Measurements from ENCODE around the gene KIAA0825.

DNA sequence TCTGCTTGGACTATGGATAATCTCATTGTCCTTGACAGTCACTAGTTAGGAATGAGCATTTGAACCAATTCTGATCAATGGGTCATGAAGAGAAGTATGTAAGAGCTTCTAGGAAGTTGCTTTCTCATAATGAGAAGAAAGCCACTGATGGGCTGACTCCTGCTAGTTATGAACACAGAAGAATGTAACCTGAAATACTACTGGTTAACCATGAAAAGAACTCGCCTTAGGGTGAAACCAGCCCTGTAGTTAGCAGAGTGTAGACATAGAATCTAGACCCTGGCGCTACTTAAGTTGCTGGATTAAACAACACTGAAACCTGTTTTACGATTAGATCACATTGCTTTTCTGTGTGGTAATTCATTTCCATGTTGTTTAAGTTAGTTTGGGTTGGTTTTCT, 26.6 kb upstream of the KIAA0825 start:
- TF ChIP-seq, protein P1, sequence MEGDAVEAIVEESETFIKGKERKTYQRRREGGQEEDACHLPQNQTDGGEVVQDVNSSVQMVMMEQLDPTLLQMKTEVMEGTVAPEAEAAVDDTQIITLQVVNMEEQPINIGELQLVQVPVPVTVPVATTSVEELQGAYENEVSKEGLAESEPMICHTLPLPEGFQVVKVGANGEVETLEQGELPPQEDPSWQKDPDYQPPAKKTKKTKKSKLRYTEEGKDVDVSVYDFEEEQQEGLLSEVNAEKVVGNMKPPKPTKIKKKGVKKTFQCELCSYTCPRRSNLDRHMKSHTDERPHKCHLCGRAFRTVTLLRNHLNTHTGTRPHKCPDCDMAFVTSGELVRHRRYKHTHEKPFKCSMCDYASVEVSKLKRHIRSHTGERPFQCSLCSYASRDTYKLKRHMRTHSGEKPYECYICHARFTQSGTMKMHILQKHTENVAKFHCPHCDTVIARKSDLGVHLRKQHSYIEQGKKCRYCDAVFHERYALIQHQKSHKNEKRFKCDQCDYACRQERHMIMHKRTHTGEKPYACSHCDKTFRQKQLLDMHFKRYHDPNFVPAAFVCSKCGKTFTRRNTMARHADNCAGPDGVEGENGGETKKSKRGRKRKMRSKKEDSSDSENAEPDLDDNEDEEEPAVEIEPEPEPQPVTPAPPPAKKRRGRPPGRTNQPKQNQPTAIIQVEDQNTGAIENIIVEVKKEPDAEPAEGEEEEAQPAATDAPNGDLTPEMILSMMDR (conservative IDR thresholded peaks at IDR 0.05; ENCODE audit: low read depth in 2 of 2), result no peak
- TF ChIP-seq EZH2phosphoT487 (IDR thresholded peaks at IDR 0.05; ENCODE audit: unreplicated experiment) (no peak), EZH2 (IDR thresholded peaks at IDR 0.05; ENCODE audit: low read depth, unreplicated experiment) (no peak), CREB1 (CRISPR knock-in tag; IDR thresholded peaks at IDR 0.05; ENCODE audit: low read depth) (no peak)

All from GM23338 (cell line).